ENCODE results near the gene TTC12. TPM values are rescaled to one million over a fixed set of nuclear protein-coding genes. Genes with fewer than 3 reads are reported as not detected.
A peak's percentile ranks its signal among the peaks of the same experiment; 100 is the strongest.

TTC12 gene
- polyA plus RNA-seq, 4 donors = 3.0 to 17.8 (median 6.0) TPM

DNA sequence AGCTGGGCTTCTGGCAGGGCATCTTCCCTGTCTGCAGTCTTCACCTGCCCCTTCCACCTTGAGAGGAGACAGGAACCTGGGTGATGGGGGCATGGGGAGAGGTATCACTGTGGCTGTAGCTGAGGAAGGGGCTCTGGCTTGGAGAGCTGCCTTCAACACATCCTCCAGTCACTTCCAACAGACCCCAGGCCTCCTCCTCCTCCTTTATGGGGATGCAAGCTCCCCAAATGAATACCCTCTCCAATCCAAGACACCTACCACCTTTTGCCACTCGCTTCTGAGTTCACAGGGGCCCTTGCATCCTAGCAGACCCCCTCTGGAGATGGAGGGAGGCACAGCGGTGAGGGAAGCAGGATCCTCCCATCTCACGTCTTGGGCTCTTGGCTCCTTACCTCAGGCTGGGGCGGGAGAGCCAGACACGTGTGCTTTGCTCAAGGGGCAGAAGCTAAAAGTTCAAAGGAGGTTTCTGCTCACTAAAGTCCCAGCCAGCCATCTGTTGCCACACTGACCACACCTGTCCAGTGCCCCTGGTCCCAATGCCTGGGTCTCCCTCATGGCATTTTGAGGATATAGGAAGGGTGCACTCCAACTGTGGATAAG, 86.3 kb downstream of the TTC12 start:
- Histone ChIP-seq H3K4me3 (ENCODE audit: low read depth in 1 of 3, low read length in 3 of 3) (no peak overlapping the region), H3K27me3 (ENCODE audit: control insufficient read depth in 3 of 3, insufficient read depth in 3 of 3, low read length in 3 of 3) (peaks cover 0 to 2% (median 0%) of the 10 kb centered on the region in 3 donors), H3K36me3 (ENCODE audit: control insufficient read depth in 3 of 3, insufficient read depth in 2 of 3, low read depth in 1 of 3, low read length in 3 of 3) (no peaks in the 10 kb centered on the region), H3K9me3 (ENCODE audit: control insufficient read depth in 2 of 2, insufficient read depth in 1 of 2, low read depth in 1 of 2, low read length in 1 of 2) (no peaks in the 10 kb centered on the region), H3K4me1 (ENCODE audit: control insufficient read depth in 3 of 3, insufficient read depth in 2 of 3, low read depth in 1 of 3, low read length in 2 of 3) (no peaks in the 10 kb centered on the region), H3K27ac (ENCODE audit: low read depth in 1 of 3, low read length in 2 of 3) (no peak overlapping the region)
- WGBS, 3 donors = 64 to 78% (median 77%) methylated on average over 5 of the region's 5 CpGs
- DNase-seq = no peak
- FAIRE-seq = no peak

DNA sequence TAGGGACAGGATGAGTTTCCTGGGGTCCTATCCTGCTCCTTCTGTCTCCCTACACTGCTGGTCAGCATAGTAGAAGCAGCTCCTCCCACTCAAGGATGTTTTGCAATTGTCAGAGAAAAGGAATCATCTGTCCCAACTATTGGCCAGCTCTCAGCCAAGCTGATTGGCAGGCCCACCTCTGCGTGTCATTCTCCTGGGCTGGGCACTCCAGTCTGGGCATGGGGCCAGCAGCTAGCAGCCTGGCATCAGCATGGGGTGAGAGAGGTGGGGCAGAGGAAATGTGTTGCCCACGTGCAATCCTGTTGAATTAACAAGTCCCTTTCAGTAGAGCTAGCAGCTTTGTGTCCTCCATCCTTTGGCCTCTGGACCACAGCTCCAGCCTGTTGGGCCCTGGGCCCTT, 87.3 kb downstream of the TTC12 start:
- Histone ChIP-seq H3K4me3 (ENCODE audit: low read depth in 1 of 3, low read length in 3 of 3) (no peak overlapping the region), H3K9me3 (ENCODE audit: control insufficient read depth in 2 of 2, insufficient read depth in 1 of 2, low read depth in 1 of 2, low read length in 1 of 2) (no peaks in the 10 kb centered on the region), H3K27ac (ENCODE audit: low read depth in 1 of 3, low read length in 2 of 3) (no peak overlapping the region), H3K4me1 (ENCODE audit: control insufficient read depth in 3 of 3, insufficient read depth in 2 of 3, low read depth in 1 of 3, low read length in 2 of 3) (no peaks in the 10 kb centered on the region), H3K27me3 (ENCODE audit: control insufficient read depth in 3 of 3, insufficient read depth in 3 of 3, low read length in 3 of 3) (peaks cover 0 to 2% (median 0%) of the 10 kb centered on the region in 3 donors), H3K36me3 (ENCODE audit: control insufficient read depth in 3 of 3, insufficient read depth in 2 of 3, low read depth in 1 of 3, low read length in 3 of 3) (no peaks in the 10 kb centered on the region)
- no peak for FAIRE-seq
- WGBS, 3 donors = 0 to 12% (median 8%) methylated on average over 2 of the region's 2 CpGs
- DNase-seq = peak in 1 of 2 donors; percentile 69

DNA sequence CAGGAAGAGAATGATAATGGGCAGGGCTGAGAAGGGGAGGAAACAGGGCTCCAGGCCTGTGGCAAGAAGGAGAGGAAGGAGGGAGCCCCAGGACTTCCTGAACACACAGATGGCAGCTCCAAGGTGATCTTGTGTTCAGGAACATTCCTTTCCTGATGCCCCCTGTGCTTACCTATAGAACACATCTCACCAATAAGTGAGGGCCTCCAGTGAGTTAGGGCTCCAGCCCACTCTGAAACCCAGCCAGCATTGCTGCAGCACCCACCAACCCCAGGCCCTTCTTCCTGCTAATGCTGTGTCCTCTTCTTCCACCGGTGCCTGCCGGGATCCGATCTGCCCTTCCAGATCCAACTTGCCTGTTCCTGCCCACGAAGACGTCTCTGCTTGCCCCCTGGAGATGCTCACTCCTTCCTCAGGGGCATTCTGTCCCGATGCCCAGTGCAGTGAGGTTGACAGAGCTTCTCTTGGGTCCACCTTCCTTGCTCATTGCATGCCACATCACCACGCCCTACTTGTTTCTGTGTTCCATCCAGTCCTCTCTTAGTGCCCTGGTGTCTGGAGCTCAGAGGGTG, 90.6 kb downstream of the TTC12 start:
- Histone ChIP-seq H3K4me1 (ENCODE audit: control insufficient read depth in 3 of 3, insufficient read depth in 2 of 3, low read depth in 1 of 3, low read length in 2 of 3) (no peaks in the 10 kb centered on the region), H3K36me3 (ENCODE audit: control insufficient read depth in 3 of 3, insufficient read depth in 2 of 3, low read depth in 1 of 3, low read length in 3 of 3) (no peaks in the 10 kb centered on the region), H3K27me3 (ENCODE audit: control insufficient read depth in 3 of 3, insufficient read depth in 3 of 3, low read length in 3 of 3) (peaks cover 0 to 2% (median 0%) of the 10 kb centered on the region in 3 donors), H3K9me3 (ENCODE audit: control insufficient read depth in 2 of 2, insufficient read depth in 1 of 2, low read depth in 1 of 2, low read length in 1 of 2) (no peaks in the 10 kb centered on the region), H3K4me3 (ENCODE audit: low read depth in 1 of 3, low read length in 3 of 3) (no peak overlapping the region), H3K27ac (ENCODE audit: low read depth in 1 of 3, low read length in 2 of 3) (no peak overlapping the region)
- 86 to 91% (median 88%) methylated on average over 7 of the region's 7 CpGs for WGBS, 3 donors
- FAIRE-seq = no peak
- no peak for DNase-seq

DNA sequence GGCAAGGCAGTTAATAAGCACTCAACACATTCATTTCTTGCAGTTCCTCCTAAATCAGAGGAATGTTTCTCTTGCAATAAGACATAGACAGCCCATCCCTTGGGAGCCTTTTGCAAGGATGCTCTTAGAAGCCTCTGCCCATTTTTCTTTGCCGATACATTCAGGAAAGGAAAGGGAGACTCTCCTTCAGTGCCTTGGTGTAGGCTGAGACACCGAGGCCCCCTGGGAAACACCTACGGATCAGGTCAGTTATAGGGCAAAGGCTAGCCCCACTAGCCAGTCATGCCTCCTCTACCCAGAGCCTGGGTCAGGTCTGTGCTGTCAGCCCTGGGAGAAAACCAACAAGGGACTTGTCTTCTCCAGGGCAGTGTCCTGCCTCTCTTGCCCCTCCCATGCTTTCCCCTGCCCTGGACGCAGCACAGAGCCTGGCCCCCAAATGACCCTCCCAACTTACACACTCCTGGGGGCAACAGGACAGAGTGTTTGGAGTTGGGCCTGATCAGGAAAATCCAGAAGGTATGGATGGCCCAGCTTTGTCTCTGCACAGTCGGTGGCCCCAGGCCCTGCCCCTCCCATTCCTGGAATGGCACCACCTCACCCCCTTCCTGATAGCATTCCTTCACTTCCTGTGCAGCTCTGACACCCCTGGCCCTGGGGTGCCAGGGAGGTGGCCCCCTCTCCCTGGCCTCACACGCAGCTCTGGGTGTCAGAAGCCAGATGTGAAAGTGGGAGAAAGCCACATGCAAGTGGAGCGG, 91.5 kb downstream of the TTC12 start:
- DNase-seq = no peak
- WGBS, 3 donors = 76 to 77% (median 76%) methylated on average over 7 of the region's 7 CpGs
- Histone ChIP-seq H3K36me3 (ENCODE audit: control insufficient read depth in 3 of 3, insufficient read depth in 2 of 3, low read depth in 1 of 3, low read length in 3 of 3) (no peaks in the 10 kb centered on the region), H3K4me3 (ENCODE audit: low read depth in 1 of 3, low read length in 3 of 3) (no peak overlapping the region), H3K4me1 (ENCODE audit: control insufficient read depth in 3 of 3, insufficient read depth in 2 of 3, low read depth in 1 of 3, low read length in 2 of 3) (no peaks in the 10 kb centered on the region), H3K27me3 (ENCODE audit: control insufficient read depth in 3 of 3, insufficient read depth in 3 of 3, low read length in 3 of 3) (peaks cover 0 to 2% (median 0%) of the 10 kb centered on the region in 3 donors), H3K9me3 (ENCODE audit: control insufficient read depth in 2 of 2, insufficient read depth in 1 of 2, low read depth in 1 of 2, low read length in 1 of 2) (no peaks in the 10 kb centered on the region), H3K27ac (ENCODE audit: low read depth in 1 of 3, low read length in 2 of 3) (no peak overlapping the region)
- no peak for FAIRE-seq

DNA sequence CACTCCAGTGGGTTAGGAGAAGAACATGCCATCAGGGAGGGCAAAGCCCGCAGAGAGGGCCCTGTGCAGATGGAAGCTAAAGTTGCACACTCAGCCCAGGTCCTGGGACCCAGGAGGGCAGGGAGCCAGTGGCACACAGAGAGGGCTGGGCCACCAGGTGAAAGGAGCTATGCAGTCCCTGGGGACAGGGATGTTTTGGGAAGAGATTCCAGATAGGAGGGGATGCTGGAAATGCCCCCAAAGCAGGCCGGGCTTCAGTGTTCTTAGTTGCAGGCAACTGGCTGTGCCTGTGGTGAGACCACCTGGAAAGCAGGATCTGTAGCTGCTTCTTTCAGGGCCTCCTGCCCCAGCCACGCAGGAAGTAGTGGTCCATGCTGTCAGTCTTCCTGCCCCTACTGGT, 92.8 kb downstream of the TTC12 start:
- H3K36me3 ChIP-seq (ENCODE audit: control insufficient read depth in 3 of 3, insufficient read depth in 2 of 3, low read depth in 1 of 3, low read length in 3 of 3) = no peaks in the 10 kb centered on the region
- 72 to 90% (median 73%) methylated on average over 3 of the region's 3 CpGs for WGBS, 3 donors
- no peak overlapping the region for H3K27ac ChIP-seq (ENCODE audit: low read depth in 1 of 3, low read length in 2 of 3)
- H3K4me1 ChIP-seq (ENCODE audit: control insufficient read depth in 3 of 3, insufficient read depth in 2 of 3, low read depth in 1 of 3, low read length in 2 of 3) = no peaks in the 10 kb centered on the region
- DNase-seq (no peak), FAIRE-seq (no peak)
- no peaks in the 10 kb centered on the region for H3K9me3 ChIP-seq (ENCODE audit: control insufficient read depth in 2 of 2, insufficient read depth in 1 of 2, low read depth in 1 of 2, low read length in 1 of 2)
- no peak overlapping the region for H3K4me3 ChIP-seq (ENCODE audit: low read depth in 1 of 3, low read length in 3 of 3)
- no peaks in the 10 kb centered on the region for H3K27me3 ChIP-seq (ENCODE audit: control insufficient read depth in 3 of 3, insufficient read depth in 3 of 3, low read length in 3 of 3)

DNA sequence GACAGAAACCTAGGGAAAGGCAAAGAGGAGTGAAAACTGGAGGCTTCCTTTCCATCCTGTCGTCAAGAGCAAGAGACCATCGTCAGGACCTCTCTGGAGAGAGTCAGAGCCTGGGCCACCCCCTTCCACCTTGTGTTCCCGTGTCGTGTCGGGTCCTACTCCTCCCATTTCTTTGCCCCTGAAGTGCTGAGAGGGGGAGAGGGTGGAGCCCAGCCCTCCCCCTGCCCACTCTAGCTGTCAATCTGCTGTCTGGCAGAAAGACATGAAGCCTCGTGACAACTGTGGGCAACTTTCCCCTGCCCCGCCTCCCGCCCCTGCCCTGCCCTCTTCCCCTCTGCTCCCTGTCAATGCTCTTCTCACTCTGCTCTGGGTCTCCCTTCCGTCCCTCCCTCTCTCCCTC, 93.8 kb downstream of the TTC12 start:
- Histone ChIP-seq H3K27me3 (ENCODE audit: control insufficient read depth in 3 of 3, insufficient read depth in 3 of 3, low read length in 3 of 3) (no peaks in the 10 kb centered on the region), H3K4me1 (ENCODE audit: control insufficient read depth in 3 of 3, insufficient read depth in 2 of 3, low read depth in 1 of 3, low read length in 2 of 3) (no peaks in the 10 kb centered on the region), H3K36me3 (ENCODE audit: control insufficient read depth in 3 of 3, insufficient read depth in 2 of 3, low read depth in 1 of 3, low read length in 3 of 3) (no peaks in the 10 kb centered on the region), H3K4me3 (ENCODE audit: low read depth in 1 of 3, low read length in 3 of 3) (no peak overlapping the region), H3K9me3 (ENCODE audit: control insufficient read depth in 2 of 2, insufficient read depth in 1 of 2, low read depth in 1 of 2, low read length in 1 of 2) (no peaks in the 10 kb centered on the region), H3K27ac (ENCODE audit: low read depth in 1 of 3, low read length in 2 of 3) (no peak overlapping the region)
- no peak for DNase-seq
- no peak for FAIRE-seq
- WGBS, 3 donors = 25 to 60% (median 49%) methylated on average over 9 of the region's 9 CpGs

DNA sequence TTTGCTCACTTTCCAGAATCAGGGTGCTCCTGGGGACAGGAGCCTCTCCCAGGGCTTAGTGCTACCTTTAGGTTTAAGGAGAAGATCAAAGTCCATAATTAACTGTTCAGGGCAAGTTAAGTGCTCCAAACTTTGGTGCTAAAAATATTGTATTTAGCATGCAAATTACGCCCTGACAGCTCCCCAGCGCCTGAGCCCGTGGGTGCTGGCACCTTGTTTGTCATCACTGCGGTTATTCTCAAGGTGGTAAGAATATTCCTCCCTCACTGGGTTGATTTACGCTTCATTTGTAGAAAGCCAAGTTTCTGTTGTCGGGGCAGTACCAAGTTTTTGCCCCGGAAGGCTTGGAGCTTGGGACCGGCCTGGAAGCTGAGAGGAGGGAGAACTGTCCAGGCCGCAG, 94.5 kb downstream of the TTC12 start:
- no peaks in the 10 kb centered on the region for H3K4me1 ChIP-seq (ENCODE audit: control insufficient read depth in 3 of 3, insufficient read depth in 2 of 3, low read depth in 1 of 3, low read length in 2 of 3)
- no peak overlapping the region for H3K4me3 ChIP-seq (ENCODE audit: low read depth in 1 of 3, low read length in 3 of 3)
- no peak overlapping the region for H3K27ac ChIP-seq (ENCODE audit: low read depth in 1 of 3, low read length in 2 of 3)
- WGBS, 3 donors = 86 to 88% (median 86%) methylated on average over 9 of the region's 9 CpGs
- no peaks in the 10 kb centered on the region for H3K27me3 ChIP-seq (ENCODE audit: control insufficient read depth in 3 of 3, insufficient read depth in 3 of 3, low read length in 3 of 3)
- DNase-seq (no peak), FAIRE-seq (no peak)
- no peaks in the 10 kb centered on the region for H3K9me3 ChIP-seq (ENCODE audit: control insufficient read depth in 2 of 2, insufficient read depth in 1 of 2, low read depth in 1 of 2, low read length in 1 of 2)
- H3K36me3 ChIP-seq (ENCODE audit: control insufficient read depth in 3 of 3, insufficient read depth in 2 of 3, low read depth in 1 of 3, low read length in 3 of 3) = no peaks in the 10 kb centered on the region

DNA sequence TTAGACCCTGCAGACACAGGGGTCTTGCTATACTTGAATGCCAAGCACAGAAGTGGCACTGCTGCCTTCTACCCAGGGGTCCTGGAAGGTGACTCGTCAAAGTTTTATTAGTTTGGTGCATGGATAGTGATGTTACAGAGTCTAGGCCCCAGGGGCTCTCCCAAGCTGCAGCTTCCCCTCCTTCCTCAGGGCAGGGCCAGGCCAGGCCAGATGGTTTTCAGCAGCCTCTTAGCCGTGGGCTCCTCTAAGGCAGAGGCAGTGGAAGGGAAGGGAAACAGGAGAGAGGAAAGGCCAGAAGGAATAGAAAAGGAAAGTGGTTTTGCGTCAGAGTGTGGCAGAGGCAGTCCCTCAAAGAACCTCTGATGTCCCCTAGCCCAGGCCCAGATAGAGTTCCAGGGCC, 95.1 kb downstream of the TTC12 start:
- no peak for FAIRE-seq

More for the DNA sequence above, 95.1 kb downstream of the TTC12 start:
- no peaks in the 10 kb centered on the region for H3K36me3 ChIP-seq (ENCODE audit: control insufficient read depth in 3 of 3, insufficient read depth in 2 of 3, low read depth in 1 of 3, low read length in 3 of 3)
- H3K4me3 ChIP-seq (ENCODE audit: low read depth in 1 of 3, low read length in 3 of 3) = no peak overlapping the region
- WGBS, 3 donors = 77 to 89% (median 81%) methylated on average over 3 of the region's 3 CpGs
- H3K27me3 ChIP-seq (ENCODE audit: control insufficient read depth in 3 of 3, insufficient read depth in 3 of 3, low read length in 3 of 3) = no peaks in the 10 kb centered on the region
- no peak overlapping the region for H3K27ac ChIP-seq (ENCODE audit: low read depth in 1 of 3, low read length in 2 of 3)
- H3K4me1 ChIP-seq (ENCODE audit: control insufficient read depth in 3 of 3, insufficient read depth in 2 of 3, low read depth in 1 of 3, low read length in 2 of 3) = no peaks in the 10 kb centered on the region
- H3K9me3 ChIP-seq (ENCODE audit: control insufficient read depth in 2 of 2, insufficient read depth in 1 of 2, low read depth in 1 of 2, low read length in 1 of 2) = no peaks in the 10 kb centered on the region
- DNase-seq = no peak

Measured in small intestine (tissue), 7 donors.